ENCODE data around the gene ISOC1.

ISOC1 gene

DNA sequence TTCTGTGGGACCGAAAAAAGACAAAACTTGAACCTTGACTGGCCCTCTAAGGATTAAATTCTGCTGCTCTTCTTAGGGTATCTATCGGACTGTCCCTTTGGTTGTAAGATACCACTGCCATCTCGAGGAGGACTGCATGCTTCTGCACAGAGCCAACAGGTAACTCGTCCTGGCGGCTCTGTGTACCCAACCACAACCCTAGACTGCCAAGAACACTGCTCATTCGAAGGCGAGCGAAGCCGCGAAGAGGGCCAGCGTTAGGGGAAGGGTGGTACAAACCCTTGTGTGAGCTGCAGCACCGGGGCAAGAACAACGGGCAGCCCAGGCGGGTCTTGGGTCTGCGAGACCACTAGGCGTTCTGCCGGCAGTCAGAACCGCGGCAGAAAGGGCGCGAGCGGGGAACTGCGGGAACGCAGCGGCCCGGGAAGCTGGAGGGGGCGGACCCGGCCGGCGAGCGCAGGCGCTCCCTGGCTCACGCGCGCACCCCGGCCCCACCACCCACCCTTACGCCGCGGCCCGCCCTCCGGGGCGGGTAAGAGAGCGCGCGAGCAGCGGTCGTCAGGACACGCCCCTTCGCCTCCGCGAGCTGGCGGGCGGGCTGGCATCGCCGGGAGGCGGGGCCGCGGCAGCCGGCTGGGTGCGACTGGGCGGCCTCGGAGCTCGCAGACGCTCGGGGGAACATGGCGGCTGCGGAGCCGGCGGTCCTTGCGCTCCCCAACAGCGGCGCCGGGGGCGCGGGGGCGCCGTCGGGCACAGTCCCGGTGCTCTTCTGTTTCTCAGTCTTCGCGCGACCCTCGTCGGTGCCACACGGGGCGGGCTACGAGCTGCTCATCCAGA is at the start of gene ISOC1:
Gene ISOC1 (plus strand): TSS at position 663 of the 837 bp plus-strand sequence. CDS start 18 bp downstream, at position 681.
- DNase-seq: peak; percentile 91

GRCh38 chr5:129046151-129046550 is 48.4 kb upstream of the ISOC1 start:
- DNase-seq: no peak

DNA sequence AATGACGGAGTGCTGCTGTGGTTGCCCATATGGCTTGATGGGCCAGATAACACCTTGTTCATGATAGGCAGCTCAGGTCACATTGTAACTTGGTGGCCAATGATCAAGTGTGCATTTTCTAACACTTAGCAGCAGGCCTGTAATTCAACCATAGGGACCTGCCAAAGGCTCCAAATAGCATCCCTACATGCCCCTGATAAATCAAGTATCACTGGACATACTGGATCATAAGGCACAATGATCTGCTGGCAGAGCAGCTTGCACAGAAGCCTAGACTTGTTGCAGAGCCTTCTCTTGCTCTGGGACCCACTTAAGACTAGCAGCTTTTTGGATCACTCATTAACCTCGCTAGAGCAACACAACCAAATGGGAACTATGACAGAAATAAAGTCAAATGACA is 46.0 kb upstream of the ISOC1 start:
- DNase-seq: no peak

DNA sequence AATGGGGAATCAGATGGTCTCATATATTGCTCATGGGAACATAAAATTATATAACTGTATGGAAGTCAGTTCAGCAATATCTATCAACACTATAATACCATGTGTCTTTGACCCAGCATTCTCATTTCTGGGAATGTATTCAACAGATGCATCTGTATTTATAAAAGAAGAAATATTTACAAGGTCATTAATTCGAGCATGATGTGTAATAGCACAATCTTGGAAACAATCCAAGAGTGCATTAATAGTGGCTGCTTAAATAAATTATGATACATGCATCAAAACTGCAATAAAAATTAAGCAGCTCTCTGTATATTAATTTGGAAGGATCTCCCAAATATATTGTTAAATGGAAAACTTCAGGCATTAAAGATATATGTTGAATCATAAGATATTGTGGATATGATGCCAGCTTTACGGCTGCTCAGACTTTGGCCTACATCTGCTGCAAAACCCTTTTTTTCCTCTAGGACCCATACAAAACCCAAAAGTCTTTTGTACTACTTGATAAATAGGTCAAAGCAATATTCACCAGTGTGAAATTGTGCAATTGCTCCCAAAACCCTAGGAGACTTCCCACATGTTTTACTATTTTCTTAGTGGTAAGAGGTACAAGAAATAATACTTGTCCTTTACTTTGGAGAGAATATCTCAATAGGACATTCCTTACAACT is 45.3 kb upstream of the ISOC1 start:
- DNase-seq: no peak

DNA sequence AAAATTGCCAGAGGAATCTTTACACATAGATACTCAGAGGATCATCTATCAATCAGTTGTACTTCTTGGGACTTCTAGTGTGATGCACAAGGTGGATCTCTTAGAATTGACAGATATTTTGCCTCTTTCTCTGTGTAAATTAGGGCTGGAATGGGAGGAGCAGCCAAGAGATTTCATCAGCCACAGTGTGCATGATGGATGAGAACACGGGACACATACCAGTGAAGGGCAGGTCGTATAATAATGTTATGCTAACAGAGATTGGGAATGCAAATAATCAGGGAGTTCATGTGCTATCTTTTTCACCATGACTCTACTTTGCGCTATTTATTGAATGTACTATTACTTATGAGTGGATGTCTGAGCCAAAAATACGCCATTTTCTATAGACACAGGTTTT is 43.3 kb upstream of the ISOC1 start:
- DNase-seq: no peak

DNA sequence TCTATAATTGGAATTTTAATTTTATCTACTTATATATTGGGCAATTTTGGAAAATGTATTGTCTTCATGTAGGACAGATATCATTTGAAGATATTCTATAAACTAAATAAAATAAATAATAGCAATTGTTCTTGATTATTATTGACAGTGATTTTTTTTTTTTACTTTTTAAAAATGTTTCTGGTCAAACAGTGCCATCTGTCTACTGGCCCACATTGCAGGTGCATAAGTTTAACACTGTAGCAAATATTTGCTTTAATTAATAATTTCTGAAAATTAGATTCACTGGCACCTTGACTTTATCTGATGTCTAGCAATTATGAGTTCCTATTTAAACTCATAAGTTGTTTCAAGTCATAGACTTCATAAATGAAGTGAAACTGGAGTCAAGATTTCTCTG is 41.1 kb upstream of the ISOC1 start:
- no peak for DNase-seq

- no peak for DNase-seq
Observed at GRCh38 chr5:129057329-129057728, 37.2 kb upstream of the ISOC1 start.

DNA sequence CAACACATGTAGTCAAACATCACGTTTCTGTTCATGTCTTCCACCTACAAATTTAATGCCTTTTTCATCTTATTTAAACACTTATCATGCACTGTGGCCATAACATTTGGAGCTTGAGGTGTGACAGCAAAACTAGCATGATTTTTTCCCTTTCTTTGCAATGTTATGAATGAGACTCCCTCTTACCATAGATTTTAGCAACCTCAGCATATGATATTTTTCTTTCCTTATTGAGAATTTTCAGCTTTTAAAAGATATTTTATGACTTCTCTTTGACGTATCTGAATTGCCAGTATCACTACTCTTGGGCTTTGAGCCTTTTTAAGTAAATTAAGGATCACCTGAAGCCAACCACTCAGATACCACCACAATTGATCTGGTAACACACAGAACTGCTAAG is 32.7 kb upstream of the ISOC1 start:
- no peak for DNase-seq

GRCh38 chr5:129063483-129064113 is 31.0 kb upstream of the ISOC1 start:
- no peak for DNase-seq

- no peak for DNase-seq
Observed at GRCh38 chr5:129065721-129066120, 28.8 kb upstream of the ISOC1 start.

- no peak for DNase-seq
Observed at GRCh38 chr5:129067745-129068144, 26.8 kb upstream of the ISOC1 start.

- no peak for DNase-seq
Observed at GRCh38 chr5:129069292-129069691, 25.3 kb upstream of the ISOC1 start.

DNA sequence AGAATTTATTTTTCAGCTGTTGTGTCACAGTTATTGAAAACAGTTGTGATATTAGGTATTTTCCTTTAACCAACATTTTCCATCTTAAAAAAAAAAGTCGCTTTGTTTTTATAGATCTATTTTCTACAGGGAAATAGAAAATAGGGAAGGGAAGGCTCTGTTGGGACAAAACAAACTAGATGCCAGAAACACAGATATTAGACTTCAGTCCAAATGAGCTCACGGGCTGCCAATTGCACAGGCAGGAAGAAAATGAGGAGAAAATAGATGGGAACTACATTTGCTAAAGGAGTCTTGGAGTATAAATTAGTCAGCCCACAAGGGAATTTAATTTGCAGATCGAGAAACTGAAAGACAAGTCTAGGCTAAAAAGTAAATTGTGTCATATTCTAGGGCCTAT is 21.4 kb upstream of the ISOC1 start:
- DNase-seq: no peak

DNA sequence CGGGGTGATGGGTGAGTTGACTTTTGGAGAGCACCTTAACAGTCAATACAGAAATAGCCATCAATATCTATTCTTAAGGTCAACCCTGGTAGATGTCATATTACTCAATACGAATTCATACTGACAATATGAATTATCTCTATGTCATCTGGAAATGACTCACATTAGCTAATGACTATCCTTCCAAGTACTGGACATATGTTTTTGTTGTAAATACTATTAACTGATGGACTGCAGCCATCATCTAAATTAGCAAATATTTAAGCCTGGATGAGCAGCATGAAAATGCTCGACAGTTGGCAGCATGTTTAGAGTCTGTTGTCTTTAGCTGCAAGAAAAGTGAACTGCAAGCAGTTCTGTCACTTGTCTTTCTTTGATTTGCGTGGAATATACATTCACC is 19.6 kb upstream of the ISOC1 start:
- no peak for DNase-seq

GRCh38 chr5:129077433-129078075 is 17.0 kb upstream of the ISOC1 start:
- DNase-seq: no peak

GRCh38 chr5:129078247-129078646 is 16.3 kb upstream of the ISOC1 start:
- DNase-seq: no peak

- DNase-seq: no peak
Observed at GRCh38 chr5:129078660-129079059, 15.9 kb upstream of the ISOC1 start.

DNA sequence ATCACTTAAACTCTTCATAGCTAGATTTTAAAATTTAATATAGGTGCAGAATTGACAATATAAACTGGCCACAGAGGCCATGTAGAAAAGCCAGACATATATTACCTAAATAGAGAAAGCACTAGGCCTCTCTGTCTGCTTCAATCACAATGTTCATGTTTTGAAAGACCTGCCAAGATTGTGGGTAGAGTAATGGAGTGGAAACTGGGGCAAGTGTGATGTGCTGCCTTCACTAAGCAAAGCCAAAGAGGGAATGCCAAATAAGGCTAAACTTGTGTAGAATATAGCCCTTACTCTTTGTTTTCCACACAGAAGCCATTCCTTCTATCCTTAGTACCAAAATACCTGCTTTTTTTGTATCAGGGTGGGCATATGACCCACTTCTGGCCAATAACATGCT is 15.1 kb upstream of the ISOC1 start:
- DNase-seq: no peak

- no peak for DNase-seq
Observed at GRCh38 chr5:129080766-129081165, 13.8 kb upstream of the ISOC1 start.

DNA sequence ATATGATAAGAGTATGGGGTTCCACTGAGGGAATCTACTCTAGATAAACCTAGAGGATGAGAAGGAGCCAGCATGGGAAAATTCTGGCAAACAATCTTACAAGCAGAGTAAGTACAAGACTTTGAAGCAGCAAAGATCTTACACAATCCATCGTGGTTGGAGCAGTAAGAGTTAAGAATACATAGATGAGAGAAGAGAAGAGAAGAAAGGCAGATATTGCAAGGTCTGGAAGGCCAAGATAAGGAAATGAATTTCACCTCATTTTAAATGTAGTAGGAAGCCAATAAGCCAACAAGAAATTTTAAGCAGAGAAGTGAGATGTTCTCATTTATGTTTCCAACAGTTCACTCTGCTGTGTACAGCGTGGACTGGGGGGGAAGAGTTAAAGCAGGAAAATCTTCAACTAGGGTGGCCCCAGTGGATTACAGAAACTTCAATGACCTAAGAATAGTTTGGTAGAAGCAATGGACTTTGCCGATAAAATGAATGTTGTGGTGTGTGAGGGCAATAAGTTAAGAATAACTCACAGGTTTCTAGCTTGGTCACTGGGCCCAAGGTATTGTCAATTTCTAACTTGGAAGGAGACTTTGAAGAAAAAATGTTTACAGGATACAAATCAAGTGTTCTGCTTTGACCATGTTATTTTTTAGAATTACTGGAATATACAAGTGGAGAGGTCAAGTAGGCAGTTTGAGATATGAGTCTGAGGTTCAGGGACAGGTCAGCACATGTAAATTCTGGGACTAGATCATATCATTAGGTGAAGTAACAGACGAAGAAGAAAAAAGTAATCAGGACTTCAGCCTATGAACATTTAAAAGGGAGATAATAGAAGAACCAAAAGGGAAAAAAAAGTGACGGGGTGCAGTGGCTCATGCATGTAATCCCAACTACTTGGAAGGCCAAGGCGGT is 12.1 kb upstream of the ISOC1 start:
- DNase-seq: no peak

- peak; percentile 46 for DNase-seq
Observed at GRCh38 chr5:129094924-129095899, 663 bp downstream of the ISOC1 start.

Data from activated CD4-positive, alpha-beta T cell treated with anti-CD3 and anti-CD28 coated beads, Interleukin-2, amount 50 U/mL, for 16 hours (primary cell).